HepG2 (cell line): Measurements from ENCODE around the gene DAPK1. TPM values are rescaled to one million over a fixed set of nuclear protein-coding genes. Genes with fewer than 3 reads are reported as not detected.

Source experiments
- ATAC-seq: fragments of 200-7000 bp; cut with Tn5 transposase; 3 replicates; pipeline ENCODE4 v1.9.1; 2020; ENCODE audit warnings: mild to moderate bottlenecking, moderate library complexity
- BruUV-seq: library from RNA; stranded (reverse); fragments of 400-500 nt; replicated peaks from 2 replicates; lab custom pipeline; 2021; lab: Mats Ljungman, UMichigan
- CTCF ChIA-PET: fragments of 300-600 bp; formaldehyde crosslinking; extraction: SDS; loops from one replicate; lab custom pipeline; 2021; ENCODE audit warnings: low total read pairs, inconsistent platforms, low intra/inter-chr PET ratio; lab: Yijun Ruan, JAX
- POLR2A ChIA-PET: fragments of 350-600 bp; sonication (Branson Sonifier 250); formaldehyde crosslinking; loops from one replicate; lab custom pipeline; 2020; ENCODE audit warnings: antibody characterized with exemption, inconsistent platforms; lab: Yijun Ruan, JAX
- DNase-seq: peaks from one replicate; pipeline ENCODE4 v3.0.0-alpha.2; 2015; ENCODE audit warnings: low spot score
- FAIRE-seq: peaks from 3 replicates; lab custom pipeline; 2011; peaks lifted over from hg19 to GRCh38; lab: Jason Lieb, UNC
- H2AFZ ChIP-seq: one replicate; pipeline ENCODE4 v1.6.1; 2011; ENCODE audit warnings: low read length, inconsistent platforms
- H3K27ac ChIP-seq: fragments of 300-600 bp; 3 replicates; pipeline ENCODE4 v1.8.0; 2011; ENCODE audit warnings: mixed run types, mild to moderate bottlenecking, mixed read lengths, low read length, inconsistent platforms; ENCODE audit not compliant: insufficient read depth; ENCODE audit errors: extremely low read length
- H3K27me3 ChIP-seq, 2 experiments: fragments of 200-600 bp in 1 of 2; 2 replicates in 1 of 2; 3 replicates in 1 of 2; pipeline versions ENCODE4 v1.6.0 to v1.8.0; 2011; ENCODE audit warnings: low read length in 2 of 2, mild to moderate bottlenecking in 2 of 2, moderate library complexity in 2 of 2, inconsistent platforms in 1 of 2; ENCODE audit not compliant: insufficient read depth in 2 of 2, control insufficient read depth in 1 of 2
- H3K36me3 ChIP-seq, 2 experiments: fragments of 200-600 bp in 1 of 2; replicated peaks in 1 of 2; 2 replicates in 1 of 2; 3 replicates in 1 of 2; pipeline versions ENCODE4 v1.5.1 to v1.8.0; 2011; ENCODE audit warnings: low read length in 2 of 2, inconsistent platforms in 1 of 2; ENCODE audit not compliant: insufficient read depth in 2 of 2, control insufficient read depth in 1 of 2
- H3K4me1 ChIP-seq: 2 replicates; pipeline ENCODE4 v1.5.1; 2012; ENCODE audit warnings: low read length, inconsistent platforms; ENCODE audit not compliant: insufficient read depth
- H3K4me2 ChIP-seq: 2 replicates; pipeline ENCODE4 v1.6.0; 2011; ENCODE audit warnings: low read depth, low read length, inconsistent platforms
- H3K4me3 ChIP-seq, 3 experiments: fragments of 200-600 bp in 1 of 3; sonication (generic), shearing (Covaris generic) in 1 of 3; replicated peaks in 1 of 3; 2 replicates each; pipeline ENCODE4 v1.5.1; 2011 to 2016; ENCODE audit warnings: low read length in 3 of 3, inconsistent platforms in 2 of 3, low read depth in 2 of 3, mild to moderate bottlenecking in 2 of 3, control low read depth in 1 of 3, mixed read lengths in 1 of 3; ENCODE audit not compliant: insufficient read depth in 1 of 3
- H3K79me2 ChIP-seq: one replicate; pipeline ENCODE4 v1.6.1; 2011; ENCODE audit warnings: low read length, inconsistent platforms; ENCODE audit not compliant: insufficient read depth
- H3K9ac ChIP-seq: 2 replicates; pipeline ENCODE4 v1.6.0; 2011; ENCODE audit warnings: mild to moderate bottlenecking, low read depth, low read length, inconsistent platforms; ENCODE audit not compliant: insufficient read depth
- H3K9me3 ChIP-seq: 2 replicates; pipeline ENCODE4 v1.5.1; 2012; ENCODE audit warnings: mild to moderate bottlenecking, low read length
- H4K20me1 ChIP-seq: 2 replicates; pipeline ENCODE4 v1.6.0; 2011; ENCODE audit warnings: inconsistent platforms, mild to moderate bottlenecking, low read length, moderate library complexity; ENCODE audit not compliant: insufficient read depth
- CHD2 ChIP-seq: IDR thresholded peaks from 2 replicates; pipeline ENCODE4 v1.6.1; 2011; ENCODE audit warnings: low read depth, low read length, improper control_type of control experiment
- DR1 ChIP-seq: sonication (generic); formaldehyde crosslinking; IDR thresholded peaks from 2 replicates; pipeline ENCODE4 v1.8.0; 2021; ENCODE audit warnings: mild to moderate bottlenecking, missing genetic modification reagents, inconsistent platforms
- GZF1 ChIP-seq: sonication (generic); formaldehyde crosslinking; IDR thresholded peaks from 2 replicates; pipeline ENCODE4 v1.5.1; 2020; ENCODE audit warnings: mild to moderate bottlenecking, missing genetic modification reagents
- HCFC1 ChIP-seq: fragments of 150-350 bp; IDR thresholded peaks from 2 replicates; pipeline ENCODE4 v1.6.1; 2014; ENCODE audit warnings: low read depth, low read length
- HMGA1 ChIP-seq: sonication (generic); formaldehyde crosslinking; conservative IDR thresholded peaks from 2 replicates; pipeline ENCODE4 v1.4.0; 2020; ENCODE audit warnings: missing genetic modification reagents
- MLXIP ChIP-seq: sonication (generic); formaldehyde crosslinking; IDR thresholded peaks from 2 replicates; pipeline ENCODE4 v1.9.0; 2021; ENCODE audit warnings: missing genetic modification reagents, borderline replicate concordance
- TCF7L2 ChIP-seq: IDR thresholded peaks from 2 replicates; pipeline ENCODE4 v1.6.1; 2011; ENCODE audit warnings: mild to moderate bottlenecking, low read depth, low read length, moderate library complexity
- THRA ChIP-seq: sonication (generic); formaldehyde crosslinking; IDR thresholded peaks from 2 replicates; pipeline ENCODE4 v1.4.0; 2020; ENCODE audit warnings: missing genetic modification reagents, borderline replicate concordance
- ZNF10 ChIP-seq: sonication (generic); formaldehyde crosslinking; IDR thresholded peaks from 2 replicates; pipeline ENCODE4 v1.4.0; 2020; ENCODE audit warnings: mild to moderate bottlenecking, low read depth, missing genetic modification reagents, borderline replicate concordance
- ZNF18 ChIP-seq: sonication (generic); formaldehyde crosslinking; IDR thresholded peaks from 2 replicates; pipeline ENCODE4 v1.8.0; 2022; ENCODE audit warnings: mild to moderate bottlenecking, missing genetic modification reagents; ENCODE audit not compliant: insufficient replicate concordance
- ZNF704 ChIP-seq: sonication (generic); formaldehyde crosslinking; IDR thresholded peaks from 2 replicates; pipeline ENCODE4 v1.8.1; 2023; ENCODE audit warnings: mild to moderate bottlenecking, inconsistent platforms, moderate library complexity, missing genetic modification reagents, borderline replicate concordance
- WGBS: methylation state at CpG from one replicate; pipeline ENCODE4 v1.1.6; 2017; ENCODE audit warnings: low lambda C conversion rate; 5-methylcytosine and 5-hydroxymethylcytosine counted together
- in situ Hi-C: cut with HindIII; loops from 2 replicates; pipeline ENCODE4 v1.10.0; 2017; ENCODE audit warnings: low pct_unique_long_range_greater_than_20kb; ENCODE audit not compliant: extremely low pct_ligation_motif_present
- intact Hi-C: fragments of 100-400 bp; cut with micrococcal nuclease; formaldehyde crosslinking; loops from one replicate; pipeline ENCODE4 v1.10.0; 2022; ENCODE audit not compliant: unreplicated experiment
- polyA plus RNA-seq, 8 experiments: library from polyadenylated mRNA; depleted of rRNA in 3 of 8; stranded (reverse) in 7 of 8; unstranded in 1 of 8; fragments of >200 nt; fragmentation: Illumina TruSeq in 4 of 8; extraction: Trizol in 4 of 8; gene quantifications; 2 replicates each; pipeline versions ENCODE4 v1.2.1 to v1.2.3, GENCODE V29; 2011 to 2016; ENCODE audit warnings: low read depth in 4 of 8, missing spikeins in 1 of 8, mixed read lengths in 1 of 8; ENCODE audit not compliant: insufficient read depth in 1 of 8
- total RNA-seq, 5 experiments: library from RNA; depleted of rRNA; stranded (reverse); fragments of >200 nt; fragmentation: Illumina TruSeq; extraction: Trizol; gene quantifications; 2 replicates each; pipeline ENCODE4 v1.2.3, GENCODE V29; 2016; ENCODE audit warnings: low read depth in 1 of 5

Gene DAPK1
- total and polyA plus RNA-seq, 2 of the 13 experiments (the other 11 are each of a cell fraction or from before 2014, with no cell fraction given): 35.7 to 35.9 TPM

- no TSS peak for BruUV-seq
- TF ChIP-seq DR1 (no peak), ZNF704 (CRISPR knock-in tag) (no peak), HCFC1 (no peak), ZNF10 (no peak)
- Histone ChIP-seq H2AFZ (no peak overlapping the region), H3K27ac (no peak overlapping the region), H3K4me3 (no peak overlapping the region), H3K36me3 (peaks cover 14 to 29% of the 10 kb centered on the region in 2 experiments; a peak in 4 of 5 replicates), H3K9ac (no peak overlapping the region), H3K79me2 (no peaks in the 10 kb centered on the region), H3K27me3 (no peaks in the 10 kb centered on the region), H3K4me2 (no peak overlapping the region), H3K4me1 (peaks cover 9% of the 10 kb centered on the region; the same call in 1 of the 2 replicates), H3K9me3 (no peaks in the 10 kb centered on the region), H4K20me1 (no peaks in the 10 kb centered on the region)
- ChIA-PET POLR2A (no interaction called here), CTCF (no interaction called here)
- FAIRE-seq (no peak), ATAC-seq (no peak), DNase-seq (no peak)
- 92% methylated on average over 13 of the region's 16 CpGs for WGBS
- in situ Hi-C loops: loop anchor here (25.0 kb wide), 1 partner anchor 1246 kb away; no protein-coding TSS in a partner anchor
- intact Hi-C loops: no loop called here
Measured at GRCh38 chr9:87657893-87658292, 160.2 kb downstream of the DAPK1 start.

GRCh38 chr9:87658511-87658910 lies 160.8 kb downstream of the DAPK1 start:
- 89% methylated on average over 2 of the region's 3 CpGs for WGBS
- no peak overlapping the region for H3K27ac ChIP-seq
- no peaks in the 10 kb centered on the region for H3K9me3 ChIP-seq
- no TSS peak for BruUV-seq
- peaks cover 9% of the 10 kb centered on the region; the same call in 1 of the 2 replicates for H3K4me1 ChIP-seq
- intact Hi-C loops (no loop called here), in situ Hi-C loops (loop anchor here (25.0 kb wide), 1 partner anchor 1246 kb away; no protein-coding TSS in a partner anchor)
- H3K36me3 ChIP-seq: peaks cover 14 to 29% of the 10 kb centered on the region in 2 experiments; a peak in 4 of 5 replicates
- DNase-seq (no peak), FAIRE-seq (no peak), ATAC-seq (no peak)
- no peaks in the 10 kb centered on the region for H4K20me1 ChIP-seq
- ChIA-PET POLR2A (no interaction called here), CTCF (no interaction called here)
- H3K4me3 ChIP-seq: no peak overlapping the region
- H3K9ac ChIP-seq: no peak overlapping the region
- H3K79me2 ChIP-seq: no peaks in the 10 kb centered on the region
- no peaks in the 10 kb centered on the region for H3K27me3 ChIP-seq
- no peak overlapping the region for H2AFZ ChIP-seq
- H3K4me2 ChIP-seq: no peak overlapping the region
- no peak for TF ChIP-seq TCF7L2
- no peak for TF ChIP-seq MLXIP (CRISPR knock-in tag)
- no peak for TF ChIP-seq THRA (CRISPR knock-in tag)
- no peak for TF ChIP-seq HMGA1 (CRISPR knock-in tag)
- no peak for TF ChIP-seq GZF1 (CRISPR knock-in tag)
- TF ChIP-seq ZNF18: no peak
- TF ChIP-seq CHD2: no peak
